HepG2 (cell line): ENCODE data around the gene CLDN14. TPM values are rescaled to one million over a fixed set of nuclear protein-coding genes. Genes with fewer than 3 reads are reported as not detected.
A peak's percentile ranks its signal among the peaks of the same experiment; 100 is the strongest.

Source experiments
- ATF2 ChIP-seq: sonication (generic); formaldehyde crosslinking; IDR thresholded peaks from 2 replicates; pipeline ENCODE4 v1.4.0; 2020; ENCODE audit warnings: missing genetic modification reagents
- CENPX ChIP-seq: sonication (generic); formaldehyde crosslinking; IDR thresholded peaks from 2 replicates; pipeline ENCODE4 v1.9.0; 2021; ENCODE audit warnings: mild to moderate bottlenecking, missing genetic modification reagents, moderate library complexity
- DBP ChIP-seq: sonication (generic); formaldehyde crosslinking; IDR thresholded peaks from 2 replicates; pipeline ENCODE4 v1.4.0; 2020; ENCODE audit warnings: missing genetic modification reagents; ENCODE audit errors: not compliant biosample characterization
- DMAP1 ChIP-seq: IDR thresholded peaks from 2 replicates; pipeline ENCODE4 v1.6.1; 2016
- EHMT2 ChIP-seq: fragments of 200-600 bp; sonication (generic); IDR thresholded peaks from 2 replicates; pipeline ENCODE4 v1.7.0; 2017; ENCODE audit warnings: antibody characterized with exemption, low read depth, low read length, borderline replicate concordance
- GLMP ChIP-seq: sonication (generic); formaldehyde crosslinking; IDR thresholded peaks from 2 replicates; pipeline ENCODE4 v1.9.0; 2021; ENCODE audit warnings: missing genetic modification reagents, mild to moderate bottlenecking, borderline replicate concordance
- GZF1 ChIP-seq: sonication (generic); formaldehyde crosslinking; IDR thresholded peaks from 2 replicates; pipeline ENCODE4 v1.5.1; 2020; ENCODE audit warnings: mild to moderate bottlenecking, missing genetic modification reagents
- HOXA3 ChIP-seq: sonication (generic); formaldehyde crosslinking; IDR thresholded peaks from 2 replicates; pipeline ENCODE4 v1.5.0; 2020; ENCODE audit warnings: missing genetic modification reagents
- HOXA5 ChIP-seq: sonication (generic); formaldehyde crosslinking; IDR thresholded peaks from 2 replicates; pipeline ENCODE4 v1.4.0; 2020; ENCODE audit warnings: missing genetic modification reagents
- MXI1 ChIP-seq: IDR thresholded peaks from 3 replicates; pipeline ENCODE4 v1.6.1; 2012; ENCODE audit warnings: low read depth, low read length, inconsistent platforms, borderline replicate concordance
- NAIF1 ChIP-seq: sonication (generic); formaldehyde crosslinking; IDR thresholded peaks from 2 replicates; pipeline ENCODE4 v1.5.0; 2020; ENCODE audit warnings: mild to moderate bottlenecking, missing genetic modification reagents, borderline replicate concordance
- NFE2 ChIP-seq: sonication (generic); formaldehyde crosslinking; IDR thresholded peaks from 2 replicates; pipeline ENCODE4 v1.4.0; 2020; ENCODE audit warnings: missing genetic modification reagents
- NFE2L2 ChIP-seq: fragments of 150-350 bp; IDR thresholded peaks from 2 replicates; pipeline ENCODE4 v1.6.1; 2014; ENCODE audit warnings: low read length
- PTBP1 ChIP-seq: fragments of 200-400 bp; formaldehyde crosslinking; IDR thresholded peaks from 2 replicates; pipeline ENCODE4 v1.6.1; 2018; ENCODE audit warnings: low read length, low read depth; ENCODE audit not compliant: poor library complexity, severe bottlenecking
- SKI ChIP-seq: fragments of 450-650 bp; IDR thresholded peaks from one replicate; pipeline ENCODE4 v1.6.1; 2018; ENCODE audit warnings: mild to moderate bottlenecking; ENCODE audit not compliant: partially characterized antibody
- SNAPC4 ChIP-seq: sonication (generic); formaldehyde crosslinking; IDR thresholded peaks from 2 replicates; pipeline ENCODE4 v1.4.0; 2020; ENCODE audit warnings: mild to moderate bottlenecking, missing genetic modification reagents
- SRF ChIP-seq: IDR thresholded peaks from 2 replicates; pipeline ENCODE4 v1.6.1; 2011; ENCODE audit warnings: mild to moderate bottlenecking, low read depth, low read length, moderate library complexity
- TEAD3 ChIP-seq: optimal IDR thresholded peaks from 2 replicates; pipeline ENCODE3; 2016; ENCODE audit warnings: borderline replicate concordance
- ZFP82 ChIP-seq: sonication (generic); formaldehyde crosslinking; IDR thresholded peaks from 2 replicates; pipeline ENCODE4 v1.5.1; 2020; ENCODE audit warnings: mild to moderate bottlenecking, missing genetic modification reagents, borderline replicate concordance
- polyA plus RNA-seq, 8 experiments: library from polyadenylated mRNA; depleted of rRNA in 3 of 8; stranded (reverse) in 7 of 8; unstranded in 1 of 8; fragments of >200 nt; fragmentation: Illumina TruSeq in 4 of 8; extraction: Trizol in 4 of 8; gene quantifications; 2 replicates each; pipeline versions ENCODE4 v1.2.1 to v1.2.3, GENCODE V29; 2011 to 2016; ENCODE audit warnings: low read depth in 4 of 8, missing spikeins in 1 of 8, mixed read lengths in 1 of 8; ENCODE audit not compliant: insufficient read depth in 1 of 8
- total RNA-seq, 5 experiments: library from RNA; depleted of rRNA; stranded (reverse); fragments of >200 nt; fragmentation: Illumina TruSeq; extraction: Trizol; gene quantifications; 2 replicates each; pipeline ENCODE4 v1.2.3, GENCODE V29; 2016; ENCODE audit warnings: low read depth in 1 of 5

The CLDN14 gene
- total and polyA plus RNA-seq, 2 of the 13 experiments (the other 11 are each of a cell fraction or from before 2014, with no cell fraction given): 1.1 to 1.4 TPM

- TF ChIP-seq DBP: no peak
- TF ChIP-seq CENPX (CRISPR knock-in tag): no peak
- TF ChIP-seq SRF: no peak
- peak; percentile 61; the same call in 1 of the 2 replicates for TF ChIP-seq DMAP1 (CRISPR knock-in tag)
- TF ChIP-seq GZF1: no peak; the same call in 1 of the 2 replicates
- no peak for TF ChIP-seq NAIF1 (CRISPR knock-in tag)
- TF ChIP-seq SKI: peak; percentile 79
- peak; percentile 90 for TF ChIP-seq HOXA3 (CRISPR knock-in tag)
- TF ChIP-seq GLMP (CRISPR knock-in tag): no peak
- no peak for TF ChIP-seq ZFP82 (CRISPR knock-in tag)
- TF ChIP-seq NFE2L2: no peak
- 0 out of 2 replicates have a peak, but pooled peaks have one; percentile 17 for TF ChIP-seq SNAPC4
- no peak for TF ChIP-seq NFE2 (CRISPR knock-in tag)
- TF ChIP-seq EHMT2: no peak
- peak; percentile 93 for TF ChIP-seq TEAD3 (CRISPR knock-in tag)
- TF ChIP-seq PTBP1: no peak
- TF ChIP-seq ATF2 (CRISPR knock-in tag): peak; percentile 64
- TF ChIP-seq HOXA5: peak; percentile 68; the same call in 1 of the 2 replicates
- peak; percentile 40; the same call in 1 of the 3 replicates for TF ChIP-seq MXI1
These were observed at the start of gene CLDN14 (continued) for GRCh38 chr21:36479415-36480402.
